Loucy (cell line): Measurements from ENCODE around the gene MTHFD1.

Experiments used
- EZH2phosphoT487 ChIP-seq: fragments of 200-600 bp; IDR thresholded peaks from 2 replicates; pipeline ENCODE4 v1.6.1; 2018; ENCODE audit warnings: antibody characterized with exemption, mild to moderate bottlenecking, moderate library complexity, borderline replicate concordance
- TF ChIP-seq, protein P1 (sequence below): fragments of 200-600 bp; sonication (generic); conservative IDR thresholded peaks from 2 replicates; pipeline ENCODE4 v1.5.1; 2014; ENCODE audit warnings: mild to moderate bottlenecking, antibody characterized with exemption, low read length

DNA sequence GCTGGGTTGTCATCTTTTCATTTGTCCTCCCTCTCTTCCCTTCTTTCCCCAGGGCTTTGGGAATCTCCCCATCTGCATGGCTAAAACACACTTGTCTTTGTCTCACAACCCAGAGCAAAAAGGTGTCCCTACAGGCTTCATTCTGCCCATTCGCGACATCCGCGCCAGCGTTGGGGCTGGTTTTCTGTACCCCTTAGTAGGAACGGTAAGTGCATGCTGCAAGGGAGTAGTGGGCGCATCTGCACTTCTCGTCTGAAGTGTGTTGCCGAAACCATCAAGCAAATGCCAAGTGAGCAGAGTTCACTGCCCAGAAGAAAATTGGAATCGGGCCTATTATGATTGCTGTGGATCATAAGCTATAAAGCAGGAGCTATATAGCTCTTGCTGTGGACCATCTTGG is 66.5 kb downstream of the MTHFD1 start:
- TF ChIP-seq, protein P1, sequence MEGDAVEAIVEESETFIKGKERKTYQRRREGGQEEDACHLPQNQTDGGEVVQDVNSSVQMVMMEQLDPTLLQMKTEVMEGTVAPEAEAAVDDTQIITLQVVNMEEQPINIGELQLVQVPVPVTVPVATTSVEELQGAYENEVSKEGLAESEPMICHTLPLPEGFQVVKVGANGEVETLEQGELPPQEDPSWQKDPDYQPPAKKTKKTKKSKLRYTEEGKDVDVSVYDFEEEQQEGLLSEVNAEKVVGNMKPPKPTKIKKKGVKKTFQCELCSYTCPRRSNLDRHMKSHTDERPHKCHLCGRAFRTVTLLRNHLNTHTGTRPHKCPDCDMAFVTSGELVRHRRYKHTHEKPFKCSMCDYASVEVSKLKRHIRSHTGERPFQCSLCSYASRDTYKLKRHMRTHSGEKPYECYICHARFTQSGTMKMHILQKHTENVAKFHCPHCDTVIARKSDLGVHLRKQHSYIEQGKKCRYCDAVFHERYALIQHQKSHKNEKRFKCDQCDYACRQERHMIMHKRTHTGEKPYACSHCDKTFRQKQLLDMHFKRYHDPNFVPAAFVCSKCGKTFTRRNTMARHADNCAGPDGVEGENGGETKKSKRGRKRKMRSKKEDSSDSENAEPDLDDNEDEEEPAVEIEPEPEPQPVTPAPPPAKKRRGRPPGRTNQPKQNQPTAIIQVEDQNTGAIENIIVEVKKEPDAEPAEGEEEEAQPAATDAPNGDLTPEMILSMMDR: no peak
- TF ChIP-seq EZH2phosphoT487: no peak
